Mononuclear cell (primary cell): ENCODE results near the gene MYRF. TPM values are rescaled to one million over a fixed set of nuclear protein-coding genes. Genes with fewer than 3 reads are reported as not detected.

Source experiments
- H3K27me3 ChIP-seq: 2 replicates; pipeline ENCODE4 v1.6.0; 2011; ENCODE audit warnings: low read length, control low read depth; ENCODE audit not compliant: insufficient read depth
- H3K4me1 ChIP-seq: 2 replicates; pipeline ENCODE4 v1.5.1; 2011; ENCODE audit warnings: mild to moderate bottlenecking, low read length, control low read depth; ENCODE audit not compliant: insufficient read depth
- H3K4me3 ChIP-seq: 2 replicates; pipeline ENCODE4 v1.5.1; 2011; ENCODE audit warnings: mild to moderate bottlenecking, low read length, moderate library complexity
- H3K9me3 ChIP-seq: 2 replicates; pipeline ENCODE4 v1.5.1; 2011; ENCODE audit warnings: low read depth, mild to moderate bottlenecking, control low read depth, low read length
- total RNA-seq: library from RNA; depleted of rRNA; stranded (reverse); fragments of >200 nt; gene quantifications from one replicate; pipeline ENCODE4 v1.2.3, GENCODE V29; 2012

The MYRF gene
- total RNA-seq, 1 donor, result 0.31 TPM

DNA sequence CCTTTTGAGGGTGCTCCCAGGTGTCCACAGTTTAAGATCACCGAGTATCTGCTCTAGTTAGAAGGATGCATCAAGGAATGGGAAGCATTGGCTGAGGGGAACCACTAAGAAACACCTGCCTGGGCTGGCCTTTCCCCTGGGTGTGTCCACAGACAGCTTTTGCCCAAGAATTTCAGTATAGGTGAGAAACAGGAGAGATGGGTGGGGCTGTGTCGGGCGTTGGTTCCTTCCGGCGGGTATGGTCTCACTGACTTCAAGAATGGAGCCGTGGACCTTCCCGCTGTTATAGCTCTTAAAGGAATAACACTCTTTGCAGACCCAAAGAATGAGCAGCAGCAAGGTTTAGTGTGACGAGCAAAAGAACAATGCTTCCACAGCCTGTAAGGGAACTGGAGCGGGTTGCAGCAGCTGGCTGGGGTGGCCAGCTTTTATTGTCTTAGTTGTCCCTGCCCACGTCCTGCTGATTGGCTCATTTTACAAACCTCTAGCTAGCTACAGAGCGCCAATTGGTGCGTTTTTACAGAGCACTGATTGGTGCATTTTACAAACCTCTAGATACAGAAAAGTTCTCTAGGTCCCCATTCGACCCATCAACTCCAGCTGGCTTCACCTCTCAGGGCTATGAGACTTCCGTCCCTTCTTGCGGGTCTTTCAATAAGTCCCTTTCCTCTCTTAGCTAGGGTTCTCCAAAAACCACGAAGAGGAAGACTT lies 62.0 kb downstream of the MYRF start:
- H3K4me1 ChIP-seq, result peaks cover 29% of the 10 kb centered on the region
- peak overlapping the region; percentile 45 for H3K4me3 ChIP-seq
- no peaks in the 10 kb centered on the region for H3K9me3 ChIP-seq
- H3K27me3 ChIP-seq, result peaks cover 3% of the 10 kb centered on the region

DNA sequence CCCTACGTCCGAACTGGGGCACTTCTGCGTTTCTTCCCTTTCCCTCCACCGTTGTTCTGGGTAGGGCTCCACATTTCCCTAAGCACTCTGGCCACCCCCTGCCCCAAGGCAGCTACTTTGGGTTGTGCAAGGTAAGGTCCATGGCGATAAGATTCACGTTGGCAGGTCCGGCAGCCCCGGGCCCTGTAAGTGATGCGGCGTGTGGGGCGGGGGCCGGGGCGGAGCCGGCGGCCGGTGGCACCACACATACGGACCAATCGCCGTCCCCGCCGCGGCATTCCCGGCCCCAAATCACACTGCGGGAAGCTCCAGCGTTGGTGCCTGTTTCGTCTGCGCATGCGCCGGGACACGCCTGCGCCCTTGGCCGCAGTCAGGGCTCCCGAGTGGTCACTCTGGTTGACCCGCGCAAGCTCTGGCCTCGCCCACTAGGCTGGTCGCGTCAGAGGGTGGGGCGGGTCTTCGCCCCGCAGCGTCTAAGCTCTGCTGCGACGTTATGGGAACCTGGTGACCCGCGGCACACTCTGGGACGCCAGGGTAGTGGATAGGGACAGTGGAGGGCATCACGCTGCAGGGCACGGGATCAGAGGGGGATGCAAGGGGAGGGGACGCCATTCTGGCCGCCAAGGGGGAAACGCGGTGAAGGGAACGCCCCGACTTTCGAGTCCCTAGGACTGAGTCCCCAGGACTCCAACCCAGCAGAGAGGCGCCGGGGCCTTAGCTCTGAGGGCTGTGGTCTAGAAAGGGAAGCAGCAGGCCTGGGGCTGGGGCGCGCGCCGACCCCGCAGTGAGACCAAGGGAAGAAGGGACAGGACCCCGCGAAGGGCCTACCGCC lies 62.7 kb downstream of the MYRF start:
- Histone ChIP-seq H3K9me3 (no peaks in the 10 kb centered on the region), H3K4me1 (peaks cover 29% of the 10 kb centered on the region), H3K4me3 (peak overlapping the region; percentile 45), H3K27me3 (peaks cover 3% of the 10 kb centered on the region)

DNA sequence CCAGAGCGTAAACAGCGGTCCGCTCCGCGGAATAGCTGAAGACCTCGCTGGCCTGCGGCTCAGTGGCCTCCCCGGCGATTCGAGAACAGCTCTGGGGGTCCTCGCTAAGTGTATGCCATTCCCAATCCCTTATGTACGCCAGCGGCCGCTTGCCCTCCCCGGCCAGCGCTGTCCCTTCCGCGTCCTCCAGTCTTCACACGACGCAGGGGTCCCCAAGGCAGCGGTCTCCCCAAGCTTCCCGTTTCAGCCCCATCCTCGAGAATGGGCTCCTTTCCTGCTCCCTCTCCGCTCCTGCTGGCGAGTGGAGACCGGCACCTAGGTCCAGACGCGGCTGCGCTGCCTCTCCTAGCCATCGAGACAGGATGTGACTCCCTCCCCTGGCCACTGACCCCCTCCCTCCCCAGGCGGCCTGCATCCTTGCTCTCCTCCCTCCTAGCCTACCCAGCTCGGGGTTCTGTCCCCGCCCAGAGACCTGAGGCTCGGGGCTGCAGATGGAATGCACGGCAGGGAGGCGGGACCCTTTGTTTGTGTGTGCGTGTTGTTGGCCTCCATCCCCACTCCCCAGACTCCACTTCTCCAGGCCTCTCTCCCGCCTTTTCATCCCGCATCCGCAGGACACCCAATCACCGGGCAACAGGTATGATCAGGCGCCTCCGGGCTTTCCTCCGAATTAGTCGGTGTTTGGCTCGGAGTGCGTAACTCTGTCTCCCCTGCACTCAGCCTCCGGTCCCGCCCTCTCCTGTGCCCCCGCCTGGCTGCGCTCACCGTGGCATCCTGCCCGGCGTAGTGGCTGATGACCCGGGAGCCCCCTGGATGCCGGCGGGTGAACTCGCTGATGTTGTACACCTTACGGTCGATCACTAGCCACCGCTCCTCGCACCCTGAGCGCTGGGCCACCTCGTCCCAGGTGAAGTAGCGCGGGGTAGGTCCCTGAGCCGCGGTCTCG lies 63.6 kb downstream of the MYRF start:
- Histone ChIP-seq H3K9me3 (no peaks in the 10 kb centered on the region), H3K4me1 (peaks cover 29% of the 10 kb centered on the region), H3K4me3 (peak overlapping the region; percentile 45), H3K27me3 (peaks cover 3% of the 10 kb centered on the region)

DNA sequence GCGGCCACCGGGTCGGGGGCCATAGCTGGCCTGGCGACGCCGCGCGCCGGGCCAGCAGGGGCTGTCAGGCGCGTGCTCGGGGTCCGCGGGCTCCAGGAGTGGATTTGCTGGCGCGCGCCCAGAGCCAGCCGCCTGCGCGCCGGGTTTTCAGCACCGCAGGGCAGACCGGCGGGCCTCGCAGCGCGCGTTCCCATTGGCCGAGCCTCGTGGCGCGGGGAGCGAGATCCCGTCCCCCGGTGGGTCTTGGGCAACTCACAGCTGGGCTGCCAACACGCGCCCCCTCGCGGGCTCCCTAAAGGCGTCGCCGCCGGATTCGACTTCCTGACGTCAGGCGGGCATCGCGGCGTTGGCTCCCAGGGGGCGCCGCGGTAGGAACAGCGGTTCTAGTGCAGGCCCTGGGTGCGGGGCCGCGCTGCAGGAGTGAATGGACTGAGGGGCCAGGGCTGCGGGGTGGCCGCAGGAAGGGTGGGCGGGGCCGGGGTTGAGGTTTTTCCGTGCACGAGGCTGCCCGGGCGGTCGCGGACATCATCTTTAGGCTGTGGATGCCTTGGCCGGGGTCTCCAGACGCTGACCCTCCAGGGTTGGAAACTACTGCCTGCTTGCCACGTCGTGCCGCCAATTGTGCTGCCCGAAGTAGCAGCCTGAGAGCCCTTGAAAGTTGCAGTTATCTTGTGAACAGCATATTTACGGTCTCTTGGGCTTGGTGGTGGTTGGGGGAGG lies 64.5 kb downstream of the MYRF start, which contains the start of gene FADS1:
FADS1 (minus strand) TSS at position 268 of the 720 bp plus-strand sequence; CDS start at position 194, 74 bp downstream.
- Histone ChIP-seq H3K4me3 (peak within 1 kb of the TSS; percentile 45), H3K4me1 (peaks cover 29% of the 10 kb centered on the region), H3K27me3 (peaks cover 3% of the 10 kb centered on the region), H3K9me3 (no peaks in the 10 kb centered on the region)

DNA sequence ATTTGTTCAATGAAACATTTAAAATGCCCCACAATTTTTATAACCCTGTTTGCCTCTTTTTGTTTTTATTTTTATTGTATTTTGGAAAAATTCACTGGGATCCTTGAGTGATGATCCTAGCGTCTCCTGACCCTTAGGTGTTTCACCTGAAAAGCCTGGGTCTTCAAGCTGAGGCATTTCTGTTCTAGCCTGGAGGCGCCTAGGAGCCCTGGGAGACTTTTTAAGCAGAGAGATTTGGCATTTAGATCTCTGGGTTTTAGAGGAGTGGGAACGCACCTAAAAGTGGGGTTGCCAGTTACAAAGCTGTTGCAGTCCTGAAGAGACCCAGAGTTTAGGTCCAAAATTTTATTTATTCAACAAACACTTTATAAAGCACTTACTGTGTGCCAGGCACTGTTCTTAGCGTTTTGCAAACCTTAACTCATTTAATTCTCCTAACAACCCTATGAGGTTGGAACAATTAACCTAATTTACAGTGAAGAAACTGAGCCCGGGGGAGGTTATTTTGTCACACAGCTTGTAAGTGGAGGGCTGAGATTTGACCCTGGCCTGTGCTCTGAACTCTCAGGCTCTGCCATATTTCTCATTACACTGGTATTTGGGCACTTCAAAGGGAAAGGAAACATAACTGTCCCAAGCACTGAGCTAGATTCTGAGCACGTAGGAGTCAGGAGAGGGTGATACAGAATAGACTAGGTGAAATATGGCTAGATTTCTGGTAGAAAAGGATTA lies 65.2 kb downstream of the MYRF start:
- peaks cover 3% of the 10 kb centered on the region for H3K27me3 ChIP-seq
- no peaks in the 10 kb centered on the region for H3K9me3 ChIP-seq
- peaks cover 29% of the 10 kb centered on the region for H3K4me1 ChIP-seq
- H3K4me3 ChIP-seq, result no peak overlapping the region

DNA sequence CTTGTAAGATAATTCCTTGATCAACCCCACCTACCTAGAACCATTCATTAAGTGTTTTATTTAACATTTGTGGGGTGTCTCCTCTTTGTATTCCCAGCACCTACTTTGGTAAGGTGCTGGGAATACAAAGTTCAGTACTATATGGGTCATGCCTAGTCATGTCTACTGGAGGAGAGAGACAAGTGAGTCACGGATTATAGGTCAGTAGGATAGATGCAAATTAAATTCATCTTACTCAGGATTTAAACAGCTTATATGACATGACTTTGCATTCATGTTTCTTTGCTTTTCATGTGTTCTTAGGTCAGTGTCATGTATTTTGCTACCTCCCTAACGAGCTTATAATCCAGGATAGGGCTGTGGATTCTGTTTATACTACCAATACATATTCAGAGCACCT lies 67.7 kb downstream of the MYRF start:
- Histone ChIP-seq H3K9me3 (no peaks in the 10 kb centered on the region), H3K4me1 (peaks cover 22% of the 10 kb centered on the region), H3K27me3 (peaks cover 3% of the 10 kb centered on the region), H3K4me3 (no peak overlapping the region)

DNA sequence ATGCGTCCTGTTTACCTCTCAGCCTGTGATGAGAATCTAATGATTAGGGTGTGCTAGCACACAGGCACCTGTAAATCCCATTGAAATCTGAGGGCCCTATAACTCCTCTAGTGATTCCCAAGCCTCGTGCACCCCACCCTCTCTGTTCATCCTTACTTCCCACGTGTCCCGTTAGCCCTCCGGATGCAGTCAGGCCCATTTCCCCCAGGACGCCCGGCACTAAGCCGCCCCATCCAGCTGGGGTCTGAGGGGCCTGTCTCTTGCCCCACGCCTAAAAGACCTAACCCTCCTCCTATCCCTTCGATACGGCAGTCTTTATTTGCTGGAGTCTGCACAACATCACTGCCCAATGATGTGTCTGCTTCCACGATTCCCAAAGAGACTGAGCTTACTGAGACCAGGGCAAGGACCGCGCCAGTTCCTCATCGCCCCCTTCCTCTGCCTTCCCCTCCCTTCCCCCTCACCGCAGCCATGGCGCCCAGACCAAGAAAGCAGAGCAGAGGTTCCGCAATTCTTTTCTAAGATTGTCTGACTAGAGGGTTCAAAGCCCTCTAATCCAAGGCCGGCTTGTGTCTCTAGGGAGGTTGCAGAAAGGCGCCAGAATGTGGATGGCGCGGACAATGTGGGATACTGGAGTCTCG lies 74.6 kb downstream of the MYRF start:
- H3K4me3 ChIP-seq, result peak overlapping the region; percentile 41

DNA sequence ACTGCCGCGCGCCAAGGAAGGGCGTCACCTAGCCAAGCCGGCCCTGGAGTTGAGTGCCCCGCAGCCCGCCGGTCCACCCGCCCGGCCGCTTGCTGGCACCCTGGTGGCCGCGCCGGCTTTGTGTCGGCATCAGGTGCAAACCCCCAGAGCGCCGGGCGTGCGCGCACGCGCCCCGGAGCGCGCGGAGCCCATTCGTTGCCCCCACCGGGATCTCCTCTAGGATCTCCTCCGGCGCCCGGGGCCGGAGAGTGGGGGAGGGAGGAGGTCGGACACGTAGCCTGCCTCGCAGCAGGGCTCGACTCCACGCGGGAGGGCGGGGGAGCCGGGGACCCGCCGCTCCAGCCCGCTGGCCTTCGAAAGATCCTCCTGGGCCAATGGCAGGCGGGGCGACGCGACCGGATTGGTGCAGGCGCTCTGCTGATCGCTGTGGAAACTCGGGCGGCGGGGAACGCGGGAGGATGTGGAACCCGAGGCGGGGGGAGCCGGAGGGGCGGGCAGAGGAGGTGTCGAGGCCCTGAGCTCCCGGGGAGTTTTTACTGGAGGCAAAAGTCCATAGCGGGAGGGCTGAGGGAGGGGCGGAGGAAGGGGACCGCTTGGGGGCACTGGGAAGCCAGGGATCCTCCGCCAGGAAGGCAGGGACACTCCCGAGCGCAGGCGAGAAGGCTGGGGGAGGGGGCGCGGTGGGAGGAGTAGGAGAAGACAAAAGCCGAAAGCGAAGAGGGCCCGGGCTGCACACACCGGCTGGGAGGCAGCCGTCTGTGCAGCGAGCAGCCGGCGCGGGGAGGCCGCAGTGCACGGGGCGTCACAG lies 75.3 kb downstream of the MYRF start, which contains the start of gene FADS2:
FADS2 (plus strand) TSS at position 730 of the 808 bp plus-strand sequence. CDS start 91 bp downstream, outside the sequence.
- Histone ChIP-seq H3K9me3 (no peaks in the 10 kb centered on the region), H3K4me1 (peaks cover 59% of the 10 kb centered on the region), H3K27me3 (peaks cover 5% of the 10 kb centered on the region), H3K4me3 (peak within 1 kb of the TSS; percentile 41)

More for the DNA sequence above, 74.6 kb downstream of the MYRF start:
- H3K4me1 ChIP-seq, result peaks cover 54% of the 10 kb centered on the region
- peaks cover 5% of the 10 kb centered on the region for H3K27me3 ChIP-seq
- no peaks in the 10 kb centered on the region for H3K9me3 ChIP-seq

DNA sequence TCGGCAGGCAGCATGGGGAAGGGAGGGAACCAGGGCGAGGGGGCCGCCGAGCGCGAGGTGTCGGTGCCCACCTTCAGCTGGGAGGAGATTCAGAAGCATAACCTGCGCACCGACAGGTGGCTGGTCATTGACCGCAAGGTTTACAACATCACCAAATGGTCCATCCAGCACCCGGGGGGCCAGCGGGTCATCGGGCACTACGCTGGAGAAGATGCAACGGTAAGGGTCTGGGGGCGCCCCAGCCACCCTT lies 75.9 kb downstream of the MYRF start:
- peak overlapping the region; percentile 41 for H3K4me3 ChIP-seq
- no peaks in the 10 kb centered on the region for H3K9me3 ChIP-seq
- H3K4me1 ChIP-seq, result peaks cover 59% of the 10 kb centered on the region
- H3K27me3 ChIP-seq, result peaks cover 5% of the 10 kb centered on the region

DNA sequence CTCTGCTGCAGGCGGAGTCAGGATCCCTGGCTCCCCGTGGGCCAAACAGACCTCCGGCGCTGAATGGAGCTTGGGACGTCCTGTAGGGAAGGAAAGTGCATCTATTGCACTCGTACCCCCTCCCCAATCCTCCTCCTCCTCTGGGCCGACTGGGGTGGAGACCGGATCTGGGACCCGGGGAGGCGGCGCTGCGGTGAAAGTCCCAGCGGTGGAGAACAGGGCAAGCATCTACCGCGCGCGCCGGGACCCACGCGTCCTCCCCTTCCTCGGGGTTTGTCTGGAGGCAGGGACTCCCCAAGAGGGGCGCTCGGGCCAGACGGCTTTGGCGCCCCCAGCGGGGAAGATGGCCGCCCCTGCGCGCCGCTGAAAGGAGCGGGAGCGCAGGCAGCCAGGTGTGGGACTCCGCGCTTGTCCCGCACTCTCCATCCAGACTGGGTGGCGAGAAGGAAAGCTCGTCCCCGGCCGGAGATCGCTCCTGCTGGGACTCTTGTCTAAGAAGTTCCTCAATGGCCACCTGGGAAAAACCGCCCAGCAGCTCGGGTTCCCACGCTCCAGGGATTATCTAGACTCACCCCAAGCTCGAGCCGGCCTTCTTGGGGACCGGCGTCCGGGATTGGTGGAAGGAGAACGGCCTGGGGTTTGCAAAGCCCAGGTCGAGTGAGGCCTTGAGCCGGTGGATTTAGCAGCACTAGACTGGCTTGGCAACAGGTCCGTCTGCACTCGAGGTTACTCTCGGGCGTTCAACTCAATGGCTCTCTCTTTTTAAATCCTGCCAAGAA lies 76.4 kb downstream of the MYRF start:
- Histone ChIP-seq H3K9me3 (no peaks in the 10 kb centered on the region), H3K4me1 (peaks cover 63% of the 10 kb centered on the region), H3K27me3 (peaks cover 5% of the 10 kb centered on the region), H3K4me3 (peak overlapping the region; percentile 41)

DNA sequence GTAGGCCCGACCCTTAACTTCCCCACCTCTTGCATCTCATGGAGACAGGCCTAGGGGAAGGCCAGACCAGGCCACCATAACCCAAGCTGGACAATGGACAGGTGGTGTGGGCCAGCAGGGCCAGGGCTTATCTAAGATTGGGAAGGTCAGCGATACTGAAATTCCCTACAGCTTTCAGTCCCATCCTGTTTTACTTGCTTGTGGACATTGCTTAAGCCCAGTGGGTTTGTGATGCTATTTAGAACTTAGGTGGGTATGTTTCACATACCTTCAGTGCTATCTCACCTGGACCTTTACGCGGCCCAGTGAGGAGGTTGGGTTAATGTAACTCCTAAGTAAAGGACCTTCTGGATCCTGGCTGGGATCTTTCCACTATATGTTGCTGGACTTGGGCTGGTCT lies 77.4 kb downstream of the MYRF start:
- Histone ChIP-seq H3K4me1 (peaks cover 73% of the 10 kb centered on the region), H3K4me3 (no peak overlapping the region)

More for the DNA sequence above, 77.4 kb downstream of the MYRF start:
- H3K27me3 ChIP-seq, result peaks cover 5% of the 10 kb centered on the region
- H3K9me3 ChIP-seq, result no peaks in the 10 kb centered on the region
